ENCODE results near the gene VAV2. TPM values are rescaled to one million over a fixed set of nuclear protein-coding genes. Genes with fewer than 3 reads are reported as not detected.

The VAV2 gene
- total RNA-seq, 3 donors from 2014 or later: 5.3 to 9.5 (median 8.8) TPM

DNA sequence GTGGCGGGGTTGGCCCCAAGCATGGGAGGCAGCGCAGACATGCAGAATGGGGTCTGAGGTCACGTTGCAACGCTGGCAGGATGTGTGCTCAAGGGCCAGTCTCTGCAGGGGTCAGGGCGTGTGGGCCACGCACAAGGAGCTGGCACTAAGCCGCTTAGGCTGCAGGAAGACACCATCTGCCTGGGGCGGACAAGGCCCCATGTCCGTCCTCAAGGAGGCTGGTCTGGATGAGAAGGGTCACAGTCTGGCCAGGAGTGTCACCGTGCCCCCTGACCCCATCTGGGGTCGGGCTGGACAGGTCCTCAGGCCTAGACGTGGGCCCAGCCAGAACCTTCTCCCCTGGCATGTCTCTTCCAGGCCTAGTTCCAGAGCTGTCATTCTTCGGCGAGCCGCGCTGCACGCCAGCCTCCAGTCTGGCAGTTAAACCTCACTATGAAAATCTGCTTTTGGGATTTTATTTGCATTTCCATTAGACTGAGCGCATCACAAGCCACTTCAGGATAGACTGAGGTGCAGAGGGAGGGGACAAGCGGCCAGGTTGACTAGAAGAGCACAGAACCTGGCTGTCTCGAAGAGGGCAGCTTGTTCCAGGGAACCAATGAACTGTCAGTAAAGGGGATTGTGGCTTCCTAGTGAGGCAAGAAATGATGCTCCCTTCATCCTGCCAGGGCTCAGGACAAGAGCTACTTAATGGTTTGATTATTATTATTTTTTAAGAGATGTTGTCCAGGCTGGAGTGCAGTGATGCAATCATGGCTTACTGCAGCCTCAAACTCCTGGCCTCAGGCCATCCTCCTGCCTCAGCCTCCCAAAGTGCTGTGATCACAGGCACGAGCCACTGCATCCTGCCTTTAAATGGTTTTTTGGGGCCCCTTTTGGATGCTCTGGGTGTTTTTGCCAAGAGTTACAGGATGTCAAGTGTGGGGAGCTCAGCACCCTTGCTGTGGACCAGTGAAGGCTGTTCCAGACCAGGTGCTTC lies 37.4 kb upstream of the VAV2 start:
- TF ChIP-seq, protein P1, sequence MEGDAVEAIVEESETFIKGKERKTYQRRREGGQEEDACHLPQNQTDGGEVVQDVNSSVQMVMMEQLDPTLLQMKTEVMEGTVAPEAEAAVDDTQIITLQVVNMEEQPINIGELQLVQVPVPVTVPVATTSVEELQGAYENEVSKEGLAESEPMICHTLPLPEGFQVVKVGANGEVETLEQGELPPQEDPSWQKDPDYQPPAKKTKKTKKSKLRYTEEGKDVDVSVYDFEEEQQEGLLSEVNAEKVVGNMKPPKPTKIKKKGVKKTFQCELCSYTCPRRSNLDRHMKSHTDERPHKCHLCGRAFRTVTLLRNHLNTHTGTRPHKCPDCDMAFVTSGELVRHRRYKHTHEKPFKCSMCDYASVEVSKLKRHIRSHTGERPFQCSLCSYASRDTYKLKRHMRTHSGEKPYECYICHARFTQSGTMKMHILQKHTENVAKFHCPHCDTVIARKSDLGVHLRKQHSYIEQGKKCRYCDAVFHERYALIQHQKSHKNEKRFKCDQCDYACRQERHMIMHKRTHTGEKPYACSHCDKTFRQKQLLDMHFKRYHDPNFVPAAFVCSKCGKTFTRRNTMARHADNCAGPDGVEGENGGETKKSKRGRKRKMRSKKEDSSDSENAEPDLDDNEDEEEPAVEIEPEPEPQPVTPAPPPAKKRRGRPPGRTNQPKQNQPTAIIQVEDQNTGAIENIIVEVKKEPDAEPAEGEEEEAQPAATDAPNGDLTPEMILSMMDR (IDR thresholded peaks at IDR 0.05): no peak
- no peak for TF ChIP-seq POLR2A (IDR thresholded peaks at IDR 0.05)
- no peak for TF ChIP-seq POLR2AphosphoS5 (IDR thresholded peaks at IDR 0.05)
- H3K36me3 ChIP-seq: no peaks in the 10 kb centered on the region
- no peaks in the 10 kb centered on the region for H3K27me3 ChIP-seq
- no peak overlapping the region for H3K4me3 ChIP-seq
- no peak overlapping the region for H3K27ac ChIP-seq
- intact Hi-C loops (cut with DNase I; ENCODE audit: low total_unique reads): no loop called here
- no peaks in the 10 kb centered on the region for H3K9me3 ChIP-seq
- H3K4me1 ChIP-seq: no peaks in the 10 kb centered on the region
- no peak for DNase-seq (ENCODE audit: low spot score in 2 of 2)

DNA sequence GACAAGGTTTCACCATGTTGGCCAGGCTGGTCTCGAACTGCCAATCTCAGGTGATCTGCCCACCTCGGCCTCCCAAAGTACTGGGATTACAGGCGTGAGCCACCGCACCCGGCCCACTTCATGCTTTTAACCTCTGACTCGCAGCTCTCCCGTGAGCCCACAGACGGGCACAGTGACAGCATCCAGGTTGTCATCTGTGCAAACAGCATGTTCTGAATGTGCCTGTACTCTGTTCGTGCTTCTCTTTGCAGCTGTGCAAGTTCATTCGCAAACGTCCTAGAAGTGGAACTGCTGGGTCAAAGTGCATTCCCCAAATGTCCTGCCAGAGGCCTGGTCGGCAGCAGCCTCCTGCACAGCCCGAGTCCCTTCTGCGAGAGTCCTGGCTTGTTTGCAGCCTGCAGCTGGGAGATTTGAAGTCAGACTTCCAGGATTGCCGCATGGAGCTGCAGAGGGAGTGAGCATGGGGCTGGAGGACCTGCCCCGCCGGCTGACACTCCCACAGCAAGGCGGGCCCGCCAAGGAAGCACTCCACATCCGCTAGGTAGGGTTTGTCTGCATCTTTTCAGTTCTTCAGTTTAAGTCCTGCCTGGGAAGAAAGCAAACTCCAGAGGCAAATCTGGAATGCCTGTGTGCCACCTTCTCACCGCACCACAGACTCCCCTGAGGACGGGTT lies 36.6 kb upstream of the VAV2 start:
- Histone ChIP-seq H3K4me3 (no peak overlapping the region), H3K9me3 (no peaks in the 10 kb centered on the region), H3K4me1 (no peaks in the 10 kb centered on the region), H3K36me3 (no peaks in the 10 kb centered on the region), H3K27me3 (no peaks in the 10 kb centered on the region), H3K27ac (no peak overlapping the region)
- intact Hi-C loops (cut with DNase I; ENCODE audit: low total_unique reads): no loop called here
- TF ChIP-seq POLR2AphosphoS5 (IDR thresholded peaks at IDR 0.05) (no peak), POLR2A (IDR thresholded peaks at IDR 0.05) (no peak)
- TF ChIP-seq, protein P1 (IDR thresholded peaks at IDR 0.05): no peak
- DNase-seq (ENCODE audit: low spot score in 2 of 2): no peak

DNA sequence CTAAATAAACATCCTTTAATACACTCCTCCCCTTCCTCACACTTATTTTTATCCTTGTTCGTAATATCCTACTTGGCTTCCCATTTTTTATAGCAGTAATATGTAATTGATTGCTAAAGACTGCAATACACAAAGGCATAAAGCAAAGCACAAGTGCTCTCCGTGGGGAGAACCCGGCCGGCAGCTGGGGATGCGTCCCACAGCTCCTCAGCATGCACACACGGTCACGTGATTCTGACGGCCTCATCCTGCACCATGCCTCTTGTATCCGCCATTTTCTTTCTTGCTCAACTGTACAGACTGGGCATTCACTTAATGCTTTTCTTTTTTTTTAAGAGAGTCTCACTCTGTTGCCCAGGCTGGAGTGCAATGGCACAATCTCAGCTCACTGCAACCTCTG lies 36.0 kb upstream of the VAV2 start:
- Histone ChIP-seq H3K27ac (no peak overlapping the region), H3K9me3 (no peaks in the 10 kb centered on the region), H3K4me3 (no peak overlapping the region), H3K27me3 (no peaks in the 10 kb centered on the region), H3K36me3 (no peaks in the 10 kb centered on the region), H3K4me1 (no peaks in the 10 kb centered on the region)
- DNase-seq (ENCODE audit: low spot score in 2 of 2): no peak
- TF ChIP-seq POLR2A (IDR thresholded peaks at IDR 0.05) (no peak), POLR2AphosphoS5 (IDR thresholded peaks at IDR 0.05) (no peak)
- TF ChIP-seq, protein P1 (IDR thresholded peaks at IDR 0.05): no peak
- intact Hi-C loops (cut with DNase I; ENCODE audit: low total_unique reads): no loop called here

DNA sequence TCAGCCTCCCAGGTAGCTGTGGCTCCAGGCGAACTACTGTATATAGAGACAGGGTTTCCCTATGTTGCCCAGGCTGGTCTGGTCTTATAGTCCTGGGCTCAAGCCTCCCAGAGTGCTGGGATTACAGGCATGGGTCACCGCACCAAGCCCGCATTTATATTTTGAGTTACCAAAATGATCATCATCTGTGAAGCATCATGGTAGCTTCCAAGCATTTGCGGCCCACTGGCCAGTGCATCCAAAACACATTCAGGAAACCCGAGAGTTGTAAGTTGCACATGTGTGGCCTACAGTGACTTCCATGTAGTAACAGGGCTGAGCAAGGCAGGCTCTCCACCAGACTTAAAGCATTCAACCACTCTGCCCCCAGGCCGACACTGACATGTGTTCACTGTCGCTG lies 35.4 kb upstream of the VAV2 start:
- intact Hi-C loops (cut with DNase I; ENCODE audit: low total_unique reads): no loop called here
- TF ChIP-seq POLR2A (IDR thresholded peaks at IDR 0.05): no peak
- TF ChIP-seq, protein P1 (IDR thresholded peaks at IDR 0.05): no peak
- no peak for TF ChIP-seq POLR2AphosphoS5 (IDR thresholded peaks at IDR 0.05)
- Histone ChIP-seq H3K36me3 (no peaks in the 10 kb centered on the region), H3K9me3 (no peaks in the 10 kb centered on the region), H3K27me3 (no peaks in the 10 kb centered on the region), H3K27ac (no peak overlapping the region), H3K4me3 (no peak overlapping the region), H3K4me1 (no peaks in the 10 kb centered on the region)
- no peak for DNase-seq (ENCODE audit: low spot score in 2 of 2)

DNA sequence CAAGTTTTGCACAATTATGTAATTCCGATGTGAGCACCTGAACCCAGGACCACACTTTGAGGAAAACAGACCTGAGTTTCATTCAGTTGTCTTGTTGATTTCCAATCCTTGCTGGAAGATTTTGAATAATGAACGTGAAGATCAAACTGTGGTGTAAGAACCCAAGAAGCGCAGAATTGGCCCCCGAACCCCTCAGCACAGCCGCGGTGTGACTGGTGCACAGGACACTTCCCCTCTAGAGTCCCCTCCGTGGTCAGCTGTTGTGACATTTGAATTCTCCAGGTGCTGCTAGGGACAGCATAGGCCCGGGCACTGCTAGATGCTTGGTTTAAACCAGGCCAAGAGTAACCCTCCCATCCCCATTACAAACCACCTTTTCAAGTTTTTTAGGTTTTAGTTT lies 34.9 kb upstream of the VAV2 start:
- TF ChIP-seq, protein P1 (IDR thresholded peaks at IDR 0.05): no peak
- TF ChIP-seq POLR2A (IDR thresholded peaks at IDR 0.05) (no peak), POLR2AphosphoS5 (IDR thresholded peaks at IDR 0.05) (no peak)
- Histone ChIP-seq H3K4me1 (no peaks in the 10 kb centered on the region), H3K36me3 (no peaks in the 10 kb centered on the region), H3K27me3 (no peaks in the 10 kb centered on the region), H3K27ac (no peak overlapping the region), H3K9me3 (no peaks in the 10 kb centered on the region), H3K4me3 (no peak overlapping the region)
- no peak for DNase-seq (ENCODE audit: low spot score in 2 of 2)
- intact Hi-C loops (cut with DNase I; ENCODE audit: low total_unique reads): no loop called here

Data from breast epithelium (tissue), 4 donors.